Lower leg skin (tissue), 3 donors: Measurements from ENCODE around the gene DGLUCY.

ENCODE experiments used
- CTCF ChIP-seq, 3 donors: fragments of 450-650 bp; IDR thresholded peaks; one replicate each; pipeline ENCODE4 v1.5.1; 2016; ENCODE audit warnings: antibody characterized with exemption in 3 of 3, mild to moderate bottlenecking in 3 of 3, moderate library complexity in 2 of 3
- POLR2A ChIP-seq, 2 donors: fragments of 450-650 bp; IDR thresholded peaks; one replicate each; pipeline ENCODE4 v1.6.1; 2016 to 2017; ENCODE audit warnings: antibody characterized with exemption in 2 of 2, mild to moderate bottlenecking in 1 of 2, moderate library complexity in 1 of 2

GRCh38 chr14:91241863-91242262 is 128.0 kb downstream of the DGLUCY start:
- TF ChIP-seq POLR2A (IDR thresholded peaks at IDR 0.05), result no peak
- TF ChIP-seq CTCF (IDR thresholded peaks at IDR 0.05), result no peak
